HEK293T (cell line): ENCODE measurements around the gene KCNK3.

Experiments used
- CTCF ChIA-PET: fragments of 350-600 bp; formaldehyde crosslinking; extraction: SDS; loops from one replicate; lab custom pipeline; 2021; ENCODE audit warnings: antibody characterized with exemption, inconsistent platforms; lab: Yijun Ruan, JAX
- POLR2A ChIA-PET: fragments of 350-600 bp; formaldehyde crosslinking; extraction: SDS; loops from one replicate; lab custom pipeline; 2020; ENCODE audit warnings: antibody characterized with exemption, inconsistent platforms; lab: Yijun Ruan, JAX
- DNase-seq: peaks from one replicate; pipeline ENCODE4 v3.0.0; 2012; ENCODE audit warnings: mixed read lengths; ENCODE audit errors: extremely low spot score
- ARNT ChIP-seq: fragments of 450-650 bp; IDR thresholded peaks from 2 replicates; pipeline ENCODE4 v1.6.1; 2017; ENCODE audit warnings: mild to moderate bottlenecking
- BHLHE40 ChIP-seq: fragments of 450-650 bp; IDR thresholded peaks from 2 replicates; pipeline ENCODE4 v1.6.1; 2016; ENCODE audit warnings: mild to moderate bottlenecking, moderate library complexity, borderline replicate concordance
- CTBP1 ChIP-seq: fragments of 450-650 bp; IDR thresholded peaks from 2 replicates; pipeline ENCODE4 v1.6.1; 2016; ENCODE audit warnings: borderline replicate concordance
- ELF4 ChIP-seq: fragments of 450-650 bp; IDR thresholded peaks from 2 replicates; pipeline ENCODE4 v1.6.1; 2017; ENCODE audit warnings: antibody characterized with exemption
- FOXA1 ChIP-seq: fragments of 450-650 bp; IDR thresholded peaks from 2 replicates; pipeline ENCODE4 v1.6.1; 2016; ENCODE audit warnings: mild to moderate bottlenecking
- FOXK2 ChIP-seq: fragments of 450-650 bp; IDR thresholded peaks from 2 replicates; pipeline ENCODE4 v1.6.1; 2016; ENCODE audit warnings: mild to moderate bottlenecking
- FOXM1 ChIP-seq: fragments of 450-650 bp; IDR thresholded peaks from 2 replicates; pipeline ENCODE4 v1.6.1; 2017; ENCODE audit warnings: mild to moderate bottlenecking, borderline replicate concordance
- HDGF ChIP-seq: fragments of 450-650 bp; IDR thresholded peaks from 2 replicates; pipeline ENCODE4 v1.6.1; 2017; ENCODE audit warnings: antibody characterized with exemption, borderline replicate concordance
- L3MBTL2 ChIP-seq: fragments of 450-650 bp; conservative IDR thresholded peaks from 2 replicates; pipeline ENCODE4 v1.6.1; 2016; ENCODE audit warnings: mild to moderate bottlenecking
- LEF1 ChIP-seq: fragments of 450-650 bp; IDR thresholded peaks from 2 replicates; pipeline ENCODE4 v1.6.1; 2017; ENCODE audit warnings: mild to moderate bottlenecking, borderline replicate concordance
- NFRKB ChIP-seq: fragments of 450-650 bp; IDR thresholded peaks from 2 replicates; pipeline ENCODE4 v1.6.1; 2016; ENCODE audit warnings: mild to moderate bottlenecking, moderate library complexity
- SP1 ChIP-seq: fragments of 450-650 bp; IDR thresholded peaks from 2 replicates; pipeline ENCODE4 v1.6.1; 2017
- SUZ12 ChIP-seq: fragments of 450-650 bp; IDR thresholded peaks from 2 replicates; pipeline ENCODE4 v1.6.1; 2016; ENCODE audit warnings: mild to moderate bottlenecking
- TARDBP ChIP-seq: fragments of 450-650 bp; IDR thresholded peaks from 2 replicates; pipeline ENCODE4 v1.6.1; 2016
- ZNF384 ChIP-seq: fragments of 450-650 bp; IDR thresholded peaks from 2 replicates; pipeline ENCODE4 v1.6.1; 2016
- TF ChIP-seq, protein P1 (sequence below): fragments of 450-650 bp; IDR thresholded peaks from 2 replicates; pipeline ENCODE4 v1.6.1; 2016

The KCNK3 gene

DNA sequence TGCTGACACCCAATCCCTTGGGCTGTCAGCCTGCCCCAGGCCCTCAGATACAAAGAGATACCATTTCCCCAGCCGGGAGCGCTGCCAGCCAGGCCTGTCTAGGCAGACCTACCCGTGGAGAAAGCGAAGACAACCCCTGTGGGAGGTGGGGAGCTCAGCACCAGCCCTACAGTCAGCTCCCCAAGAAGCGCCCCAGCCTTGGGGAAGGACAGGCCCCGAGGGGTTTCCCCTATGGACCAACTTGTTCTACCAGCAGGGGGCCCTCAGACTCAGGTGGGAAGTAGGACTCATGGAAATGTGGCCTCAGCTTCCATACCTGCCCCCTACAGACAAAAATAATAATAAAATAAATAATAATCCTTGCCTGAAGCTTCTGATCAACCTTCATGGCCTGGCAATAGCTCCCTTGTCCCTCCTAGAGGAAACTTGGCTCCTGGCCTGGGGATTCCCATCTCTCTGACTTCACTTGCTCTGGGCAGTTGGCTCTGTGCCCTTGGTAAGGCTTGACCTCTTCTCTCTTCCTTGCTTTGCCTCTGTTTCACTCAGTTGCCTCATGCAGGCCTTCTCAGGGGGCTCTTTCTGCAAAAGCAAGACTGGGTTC is 78.6 kb downstream of the KCNK3 start:
- CTCF ChIA-PET: interaction anchor here (0.6 kb wide), 1 partner anchor 353 kb away, joined by 3 read pairs; no protein-coding TSS in a partner anchor
- no peak for DNase-seq
- TF ChIP-seq FOXK2 (no peak), LEF1 (no peak), SUZ12 (no peak)
- POLR2A ChIA-PET: no interaction called here

GRCh38 chr2:26772064-26773001 is 79.8 kb downstream of the KCNK3 start:
- POLR2A ChIA-PET: no interaction called here
- CTCF ChIA-PET: no interaction called here
- no peak for DNase-seq
- TF ChIP-seq TARDBP: no peak
- no peak for TF ChIP-seq ELF4
- no peak for TF ChIP-seq FOXA1
- TF ChIP-seq NFRKB: no peak
- TF ChIP-seq L3MBTL2: no peak
- TF ChIP-seq FOXM1: no peak
- no peak for TF ChIP-seq HDGF
- TF ChIP-seq, protein P1, sequence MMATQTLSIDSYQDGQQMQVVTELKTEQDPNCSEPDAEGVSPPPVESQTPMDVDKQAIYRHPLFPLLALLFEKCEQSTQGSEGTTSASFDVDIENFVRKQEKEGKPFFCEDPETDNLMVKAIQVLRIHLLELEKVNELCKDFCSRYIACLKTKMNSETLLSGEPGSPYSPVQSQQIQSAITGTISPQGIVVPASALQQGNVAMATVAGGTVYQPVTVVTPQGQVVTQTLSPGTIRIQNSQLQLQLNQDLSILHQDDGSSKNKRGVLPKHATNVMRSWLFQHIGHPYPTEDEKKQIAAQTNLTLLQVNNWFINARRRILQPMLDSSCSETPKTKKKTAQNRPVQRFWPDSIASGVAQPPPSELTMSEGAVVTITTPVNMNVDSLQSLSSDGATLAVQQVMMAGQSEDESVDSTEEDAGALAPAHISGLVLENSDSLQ: no peak
- TF ChIP-seq SP1: no peak
- no peak for TF ChIP-seq SUZ12
- TF ChIP-seq CTBP1: no peak

- DNase-seq: no peak
- CTCF ChIA-PET: no interaction called here
- POLR2A ChIA-PET: no interaction called here
- TF ChIP-seq ZNF384: no peak
- TF ChIP-seq NFRKB: no peak
- TF ChIP-seq HDGF: no peak
- TF ChIP-seq SP1: no peak
- TF ChIP-seq L3MBTL2: no peak
- TF ChIP-seq FOXA1: no peak
- TF ChIP-seq, protein P1: no peak
- no peak for TF ChIP-seq TARDBP
- TF ChIP-seq SUZ12: no peak
- TF ChIP-seq ARNT: no peak
- TF ChIP-seq LEF1: no peak
- TF ChIP-seq ELF4: no peak
- TF ChIP-seq FOXM1: no peak
- no peak for TF ChIP-seq FOXK2
- TF ChIP-seq BHLHE40: no peak
- TF ChIP-seq CTBP1: no peak
Measured at GRCh38 chr2:26776195-26776800, 83.8 kb downstream of the KCNK3 start.

GRCh38 chr2:26778098-26778497 is 85.6 kb downstream of the KCNK3 start:
- POLR2A ChIA-PET: no interaction called here
- no peak for TF ChIP-seq SUZ12
- TF ChIP-seq TARDBP: no peak
- CTCF ChIA-PET: interaction anchor here (1.2 kb wide), 1 partner anchor 9 kb away, joined by 4 read pairs; no protein-coding TSS in a partner anchor
- no peak for DNase-seq

DNA sequence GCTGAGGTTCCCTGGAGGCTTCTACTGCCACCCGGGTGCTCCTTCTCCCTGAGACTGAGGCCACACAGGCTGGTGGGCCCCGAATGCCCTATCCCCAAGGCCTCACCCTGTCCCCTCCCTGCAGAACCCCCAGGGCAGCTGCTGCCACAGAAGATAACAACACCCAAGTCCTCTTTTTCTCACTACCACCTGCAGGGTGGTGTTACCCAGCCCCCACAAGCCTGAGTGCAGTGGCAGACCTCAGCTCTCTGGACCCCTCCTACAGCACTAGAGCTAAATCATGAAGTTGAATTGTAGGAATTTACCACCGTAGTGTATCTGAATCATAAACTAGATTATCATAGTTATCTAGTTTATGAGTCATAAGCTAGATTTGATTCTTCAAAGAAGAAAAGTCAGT is 86.0 kb downstream of the KCNK3 start:
- DNase-seq: no peak
- ChIA-PET CTCF (no interaction called here), POLR2A (no interaction called here)
- TF ChIP-seq TARDBP: no peak
- no peak for TF ChIP-seq SP1
- no peak for TF ChIP-seq ARNT
- no peak for TF ChIP-seq BHLHE40
- no peak for TF ChIP-seq ZNF384
- TF ChIP-seq, protein P1: no peak
- no peak for TF ChIP-seq L3MBTL2
- TF ChIP-seq CTBP1: no peak
- no peak for TF ChIP-seq NFRKB
- no peak for TF ChIP-seq FOXK2
- TF ChIP-seq FOXM1: no peak
- TF ChIP-seq FOXA1: no peak

DNA sequence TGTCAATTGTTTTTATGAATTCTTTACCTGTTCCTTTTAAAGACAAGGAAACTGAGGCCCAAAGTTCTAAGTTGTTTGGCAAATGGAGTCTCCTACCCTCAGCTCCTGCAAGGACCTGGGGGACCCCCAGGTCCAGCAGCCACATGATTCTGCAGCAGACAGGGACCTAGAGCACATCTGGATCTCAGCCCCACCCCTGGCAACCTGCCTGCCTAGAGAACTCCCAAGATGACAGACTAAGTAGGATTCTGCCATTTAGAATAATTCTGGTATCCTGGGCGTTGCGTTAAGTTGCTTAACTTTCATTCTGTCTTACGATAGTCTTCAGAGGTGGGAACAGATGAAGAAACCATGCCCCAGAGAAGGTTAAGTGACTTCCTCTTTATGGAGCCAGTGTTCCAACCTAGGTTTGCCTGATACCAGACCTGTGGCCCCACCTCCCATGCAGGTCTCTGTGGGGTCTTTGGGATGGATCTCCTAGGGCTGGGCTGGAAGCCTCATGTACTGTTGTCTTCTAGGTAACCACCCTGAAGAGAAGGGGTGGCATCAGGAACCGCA is 87.8 kb downstream of the KCNK3 start:
- ChIA-PET CTCF (no interaction called here), POLR2A (interaction anchor here (0.6 kb wide), 1 partner anchor 398 kb away, joined by 3 read pairs; no protein-coding TSS in a partner anchor)
- DNase-seq: no peak
- no peak for TF ChIP-seq FOXK2
